Activated T-cell treated with anti-CD3 and anti-CD28 coated beads, Interleukin-2, amount 50 U/mL, for 4 hours (primary cell): ENCODE data around the gene ELAVL1. TPM values are rescaled to one million over a fixed set of nuclear protein-coding genes. Genes with fewer than 3 reads are reported as not detected.

Experiments
- ATAC-seq, 2 donors: fragments of 200-7000 bp; cut with Tn5 transposase; one replicate each; pipeline ENCODE4 v1.10.0; 2021
- DNase-seq: peaks from one replicate; pipeline ENCODE4 v3.0.0-alpha.2; 2020
- H3K27me3 Mint-ChIP-seq: one replicate; pipeline ENCODE4 v1.8.0; 2021; ENCODE audit warnings: low read depth, mixed read lengths
- H3K36me3 Mint-ChIP-seq: one replicate; pipeline ENCODE4 v1.8.0; 2022; ENCODE audit warnings: mixed read lengths; ENCODE audit not compliant: insufficient read depth
- H3K4me1 Mint-ChIP-seq: one replicate; pipeline ENCODE4 v1.8.0; 2021; ENCODE audit warnings: low read depth, mixed read lengths
- H3K4me3 Mint-ChIP-seq: one replicate; pipeline ENCODE4 v1.8.0; 2021; ENCODE audit warnings: mild to moderate bottlenecking, moderate library complexity, mixed read lengths
- H3K9me3 Mint-ChIP-seq: one replicate; pipeline ENCODE4 v1.8.0; 2021; ENCODE audit warnings: mixed read lengths
- total RNA-seq, 3 donors: library from RNA; stranded (reverse); gene quantifications; one replicate each; pipeline ENCODE4 v1.2.1, GENCODE V29; 2021

The ELAVL1 gene
- total RNA-seq, 3 donors from 2014 or later: 160 to 171 (median 161) TPM

DNA sequence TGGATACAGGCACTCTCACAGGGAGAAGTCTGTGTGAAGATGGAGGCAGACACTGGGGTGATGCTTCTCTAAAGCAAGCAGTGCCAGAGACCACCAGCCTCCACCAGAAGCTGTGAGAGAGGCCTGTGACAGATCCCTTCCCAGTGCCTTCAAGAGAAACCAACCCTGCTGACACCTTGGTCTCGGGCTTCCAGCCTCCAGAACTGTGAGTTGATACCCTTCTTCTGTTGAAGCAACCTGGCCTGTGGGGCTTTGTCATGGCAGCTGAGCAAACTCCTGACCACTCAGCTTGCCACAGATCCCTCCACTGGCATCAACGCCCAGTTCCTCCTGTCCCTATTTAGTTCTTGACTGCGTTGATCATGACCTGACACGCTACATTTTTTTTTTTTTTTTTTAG, 29.0 kb downstream of the ELAVL1 start:
- Mint-ChIP-seq H3K27me3 (no peaks in the 10 kb centered on the region), H3K4me1 (no peaks in the 10 kb centered on the region), H3K9me3 (no peaks in the 10 kb centered on the region), H3K4me3 (no peak overlapping the region), H3K36me3 (peaks cover 6% of the 10 kb centered on the region)
- ATAC-seq: no peak
- no peak for DNase-seq

GRCh38 chr19:7975037-7975436, 30.4 kb downstream of the ELAVL1 start:
- Mint-ChIP-seq H3K27me3 (no peaks in the 10 kb centered on the region), H3K36me3 (peaks cover 3% of the 10 kb centered on the region), H3K4me3 (no peak overlapping the region), H3K4me1 (no peaks in the 10 kb centered on the region), H3K9me3 (no peaks in the 10 kb centered on the region)
- DNase-seq: no peak
- no peak for ATAC-seq

GRCh38 chr19:7973883-7974282, 31.6 kb downstream of the ELAVL1 start:
- Mint-ChIP-seq H3K4me3 (no peak overlapping the region), H3K9me3 (no peaks in the 10 kb centered on the region), H3K27me3 (no peaks in the 10 kb centered on the region), H3K4me1 (no peaks in the 10 kb centered on the region), H3K36me3 (peaks cover 11% of the 10 kb centered on the region)
- ATAC-seq (no peak), DNase-seq (no peak)

DNA sequence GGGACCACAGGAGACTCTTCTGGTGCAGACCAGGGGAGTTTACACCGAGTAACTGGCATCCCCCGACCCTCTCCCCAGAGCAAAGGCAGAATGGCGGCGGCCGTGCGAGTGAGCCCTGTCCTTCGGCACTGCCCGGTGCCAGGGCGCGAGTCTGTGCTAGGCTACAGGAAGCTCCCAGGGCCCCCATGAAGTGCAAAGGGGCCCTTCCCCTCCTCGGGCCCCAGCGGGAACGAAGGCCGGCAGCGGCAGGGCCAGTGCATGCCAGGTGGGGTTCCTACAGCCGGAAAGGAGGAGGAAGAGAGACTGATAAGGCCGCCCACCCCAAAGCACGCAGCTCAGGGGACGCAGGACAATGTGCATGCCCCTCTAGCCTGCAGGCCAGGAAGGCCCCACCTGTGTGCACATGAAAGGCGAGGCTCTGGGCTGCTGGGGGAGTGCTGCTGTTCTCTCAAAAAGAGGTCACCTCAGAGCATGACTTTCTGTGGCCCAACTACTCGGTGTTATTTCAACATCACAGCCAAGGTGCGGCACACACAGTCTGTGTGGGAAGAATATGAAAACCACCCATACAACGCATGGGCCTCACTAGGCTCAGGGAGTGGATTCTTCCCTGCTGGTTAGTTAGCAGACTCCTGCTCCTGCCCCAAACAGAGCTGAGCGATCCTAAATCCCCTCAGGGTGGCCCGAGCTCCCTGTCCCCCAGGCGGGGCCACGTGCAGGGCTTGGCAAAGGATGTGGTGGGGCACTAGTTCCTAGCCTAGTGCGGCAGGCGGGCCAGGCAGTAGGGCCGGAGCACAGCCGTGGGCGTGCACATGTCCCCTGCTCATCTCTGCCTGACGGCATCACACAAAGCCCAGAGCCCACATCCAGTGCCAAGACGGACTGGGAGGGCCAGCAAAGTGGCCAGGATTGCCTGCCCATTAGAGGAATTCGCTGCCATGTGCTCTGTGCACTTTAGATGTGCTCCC, 33.6 kb downstream of the ELAVL1 start:
- Mint-ChIP-seq H3K36me3 (peaks cover 13% of the 10 kb centered on the region), H3K4me3 (no peak overlapping the region), H3K4me1 (no peaks in the 10 kb centered on the region), H3K27me3 (no peaks in the 10 kb centered on the region), H3K9me3 (no peaks in the 10 kb centered on the region)
- ATAC-seq: peak in 1 of 2 donors; percentile 14
- DNase-seq: no peak

GRCh38 chr19:7970716-7971448, 34.6 kb downstream of the ELAVL1 start:
- ATAC-seq: peak in 1 of 2 donors; percentile 43
- Mint-ChIP-seq H3K27me3 (no peaks in the 10 kb centered on the region), H3K4me1 (no peaks in the 10 kb centered on the region), H3K4me3 (no peak overlapping the region), H3K36me3 (peaks cover 16% of the 10 kb centered on the region), H3K9me3 (no peaks in the 10 kb centered on the region)
- DNase-seq: no peak

GRCh38 chr19:7969555-7969939, 35.9 kb downstream of the ELAVL1 start:
- no peak overlapping the region for H3K4me3 Mint-ChIP-seq
- H3K9me3 Mint-ChIP-seq: no peaks in the 10 kb centered on the region
- DNase-seq: no peak
- no peaks in the 10 kb centered on the region for H3K27me3 Mint-ChIP-seq
- H3K4me1 Mint-ChIP-seq: no peaks in the 10 kb centered on the region
- H3K36me3 Mint-ChIP-seq: peaks cover 16% of the 10 kb centered on the region
- ATAC-seq: no peak

DNA sequence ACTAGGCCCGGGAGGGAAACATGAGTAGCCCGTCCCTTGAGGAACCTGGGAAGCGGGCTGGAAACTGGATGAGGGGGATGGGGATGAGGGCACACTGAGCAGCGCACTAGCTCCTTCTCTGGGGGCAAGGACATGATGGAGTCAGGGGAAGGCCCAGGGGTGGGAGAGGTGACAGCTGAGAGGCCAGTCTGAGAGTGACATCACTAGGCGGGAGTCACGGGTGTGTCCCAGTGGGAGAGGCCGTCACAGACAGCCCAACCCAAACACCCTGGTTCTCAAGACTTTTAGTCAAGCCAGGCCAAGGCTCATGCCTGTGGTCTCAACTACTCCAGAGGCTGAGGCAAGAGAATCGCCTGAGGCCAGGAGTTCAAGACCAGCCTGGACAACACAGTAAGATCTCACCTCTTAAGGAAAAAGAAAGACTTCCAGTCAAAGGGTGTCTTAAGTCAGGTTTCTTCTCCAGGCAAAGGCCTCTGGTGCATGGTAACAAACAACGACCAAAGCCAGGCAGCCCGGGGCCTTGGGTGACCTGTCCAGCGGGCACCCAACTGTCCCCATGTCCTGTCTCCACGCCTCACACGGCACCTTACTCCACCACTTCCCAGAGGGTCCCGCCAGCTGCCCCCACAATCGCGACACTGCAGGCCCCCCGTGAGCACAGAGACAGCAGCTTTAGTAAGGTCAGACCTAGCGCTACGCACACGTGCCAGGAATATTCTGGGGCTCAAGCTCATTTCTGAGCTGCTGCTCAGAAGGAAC, 36.5 kb downstream of the ELAVL1 start:
- Mint-ChIP-seq H3K9me3 (no peaks in the 10 kb centered on the region), H3K4me3 (no peak overlapping the region)

DNA sequence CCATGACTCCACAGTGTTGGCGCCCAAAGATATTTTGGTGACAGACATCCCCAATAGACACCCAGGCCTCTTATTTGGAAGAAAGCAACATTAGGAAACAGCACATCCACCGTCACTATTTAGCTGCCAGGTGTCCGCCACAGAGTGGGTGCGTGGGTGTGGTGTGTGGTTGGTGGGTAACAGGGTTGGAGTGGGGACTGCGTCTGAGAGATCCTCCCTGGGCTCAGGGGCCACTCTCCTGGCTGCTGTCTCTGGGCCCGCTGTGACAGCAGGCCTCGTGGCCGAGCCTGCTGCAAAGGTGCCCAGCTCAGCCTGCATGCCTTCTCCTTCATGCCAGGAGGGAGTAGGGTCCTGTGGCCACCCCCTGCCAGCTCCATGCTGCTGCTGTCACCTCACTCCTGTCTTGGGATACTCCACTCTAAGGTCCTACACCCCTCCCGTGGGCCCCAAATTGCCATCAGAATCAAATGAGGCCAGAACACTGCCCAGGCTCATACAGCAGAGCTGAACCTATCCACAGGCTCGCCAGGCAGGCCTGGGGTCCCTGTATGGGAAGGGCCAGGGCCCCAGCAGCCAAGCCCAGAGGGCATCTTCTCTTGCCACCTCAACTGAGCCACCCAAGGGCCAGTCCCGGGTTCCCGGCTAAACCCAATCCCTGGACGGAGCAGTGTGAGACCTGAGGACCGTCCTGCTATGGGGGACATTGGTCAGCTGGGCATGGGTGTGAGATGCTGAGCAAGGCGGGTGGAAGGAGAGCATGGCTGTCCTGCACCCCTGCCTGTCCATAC, 37.2 kb downstream of the ELAVL1 start:
- peaks cover 17% of the 10 kb centered on the region for H3K36me3 Mint-ChIP-seq

More for the DNA sequence above, 36.5 kb downstream of the ELAVL1 start:
- ATAC-seq (no peak), DNase-seq (no peak)
- peaks cover 16% of the 10 kb centered on the region for H3K36me3 Mint-ChIP-seq
- H3K4me1 Mint-ChIP-seq: no peaks in the 10 kb centered on the region
- H3K27me3 Mint-ChIP-seq: no peaks in the 10 kb centered on the region

DNA sequence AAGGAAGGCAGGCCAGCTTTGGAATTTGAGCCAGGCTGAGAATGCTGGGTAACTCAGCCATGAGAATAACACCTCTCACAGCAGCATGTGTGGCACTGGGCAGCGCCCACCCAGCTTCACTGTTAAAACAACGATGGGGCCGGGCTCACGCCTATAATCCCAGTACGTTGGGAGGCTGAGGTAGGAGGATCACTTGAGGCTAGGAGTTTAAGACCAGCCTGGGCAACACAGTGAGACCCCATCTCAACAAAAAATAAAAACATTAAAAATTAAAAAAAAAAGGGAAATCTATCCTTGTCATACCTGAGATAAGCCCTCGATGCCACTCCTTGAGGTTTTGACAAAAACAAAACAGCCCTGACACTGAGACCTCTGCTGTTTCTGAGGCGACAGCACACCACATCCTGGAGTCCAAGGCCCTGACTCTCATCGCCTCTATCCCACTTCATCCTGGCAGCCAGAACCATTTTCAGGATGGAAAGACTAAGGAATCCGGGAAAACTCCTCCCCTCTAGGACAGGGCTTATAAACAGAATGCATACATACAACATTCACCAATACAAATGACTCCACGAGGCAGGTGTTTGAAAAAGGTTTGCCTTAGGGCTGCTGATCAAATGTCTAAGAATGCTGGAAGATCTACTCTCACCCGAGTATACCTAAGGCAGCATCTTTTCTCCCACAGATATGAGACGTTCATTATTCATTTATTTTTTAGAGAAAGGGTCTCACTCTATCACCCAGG, 39.3 kb downstream of the ELAVL1 start:
- Mint-ChIP-seq H3K9me3 (no peaks in the 10 kb centered on the region), H3K27me3 (no peaks in the 10 kb centered on the region), H3K4me1 (no peaks in the 10 kb centered on the region), H3K36me3 (peaks cover 24% of the 10 kb centered on the region), H3K4me3 (no peak overlapping the region)
- DNase-seq (no peak), ATAC-seq (no peak)

More for the DNA sequence above, 37.2 kb downstream of the ELAVL1 start:
- H3K9me3 Mint-ChIP-seq: no peaks in the 10 kb centered on the region
- H3K27me3 Mint-ChIP-seq: no peaks in the 10 kb centered on the region
- no peak overlapping the region for H3K4me3 Mint-ChIP-seq
- ATAC-seq (no peak), DNase-seq (no peak)
- H3K4me1 Mint-ChIP-seq: no peaks in the 10 kb centered on the region

DNA sequence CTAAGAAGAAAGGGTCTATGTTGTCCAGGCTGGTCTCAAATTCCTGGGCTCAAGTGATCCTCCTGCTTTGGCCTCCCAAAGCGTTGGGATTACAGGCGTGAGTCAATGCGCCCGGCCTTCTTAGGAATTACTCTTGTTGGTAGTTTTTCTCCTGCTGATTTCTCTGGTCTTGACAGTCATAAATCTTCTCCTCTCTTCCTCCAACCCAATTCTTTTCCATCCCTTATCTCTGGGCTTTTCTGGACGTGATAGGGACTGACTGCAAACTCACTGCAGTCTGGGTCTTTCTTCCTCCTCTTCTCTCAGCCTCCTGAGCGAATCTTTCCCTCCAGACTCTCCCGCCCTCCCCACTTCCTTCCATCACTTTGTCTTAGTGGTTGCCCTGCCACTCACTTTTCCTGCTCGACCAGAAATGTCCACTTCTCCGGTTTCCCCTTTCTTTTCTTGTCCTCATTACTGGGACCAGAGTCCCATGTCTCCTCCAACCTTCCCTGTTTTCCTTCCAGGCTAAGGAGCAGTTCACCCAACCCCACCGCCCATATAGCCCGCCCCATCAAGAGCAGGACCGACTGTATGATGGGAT, 40.1 kb downstream of the ELAVL1 start:
- Mint-ChIP-seq H3K36me3 (peaks cover 24% of the 10 kb centered on the region), H3K27me3 (no peaks in the 10 kb centered on the region), H3K9me3 (no peaks in the 10 kb centered on the region), H3K4me3 (no peak overlapping the region), H3K4me1 (no peaks in the 10 kb centered on the region)
- ATAC-seq: no peak
- no peak for DNase-seq

GRCh38 chr19:7963566-7963965, 41.9 kb downstream of the ELAVL1 start:
- no peak overlapping the region for H3K4me3 Mint-ChIP-seq
- no peaks in the 10 kb centered on the region for H3K9me3 Mint-ChIP-seq
- peaks cover 15% of the 10 kb centered on the region for H3K36me3 Mint-ChIP-seq
- DNase-seq (no peak), ATAC-seq (no peak)
- H3K27me3 Mint-ChIP-seq: no peaks in the 10 kb centered on the region
- H3K4me1 Mint-ChIP-seq: no peaks in the 10 kb centered on the region

GRCh38 chr19:7962644-7963268, 42.7 kb downstream of the ELAVL1 start:
- DNase-seq (no peak), ATAC-seq (no peak)
- Mint-ChIP-seq H3K27me3 (no peaks in the 10 kb centered on the region), H3K4me3 (no peak overlapping the region), H3K4me1 (no peaks in the 10 kb centered on the region), H3K9me3 (no peaks in the 10 kb centered on the region), H3K36me3 (peaks cover 19% of the 10 kb centered on the region)
